ENCODE data around the gene ASNSD1. TPM values are rescaled to one million over a fixed set of nuclear protein-coding genes. Genes with fewer than 3 reads are reported as not detected.

Gene ASNSD1
- total and polyA plus RNA-seq, 2 of the 8 experiments (the other 6 are each of a cell fraction or from before 2014, with no cell fraction given) = 14.1 to 44.8 TPM

- Histone ChIP-seq H3K56ac (replicated peaks; ENCODE audit: insufficient read length, low read depth, low read length) (no peak overlapping the region), H2BK120ac (replicated peaks; ENCODE audit: low read depth, low read length) (no peak overlapping the region), H3K4ac (replicated peaks; ENCODE audit: insufficient read length, low read depth, low read length) (no peak overlapping the region), H3K79me1 (ENCODE audit: low read depth, low read length) (no peaks in the 10 kb centered on the region), H3K23ac (ENCODE audit: insufficient read length) (no peak overlapping the region), H4K5ac (ENCODE audit: insufficient read length, low read depth, low read length) (no peak overlapping the region), H3K9me3 (ENCODE audit: insufficient read depth in 2 of 2, low read depth in 1 of 2, low read length in 1 of 2) (0 out of 4 replicates have a peak, but pooled peaks cover 0 to 2% of the 10 kb centered on the region in 2 experiments), H2AFZ (ENCODE audit: low read length) (no peak overlapping the region), H3K23me2 (ENCODE audit: low read depth, low read length) (peaks cover 4% of the 10 kb centered on the region), H3K79me2 (ENCODE audit: control insufficient read depth in 1 of 2, insufficient read depth in 2 of 2, low read length in 2 of 2) (no peaks in the 10 kb centered on the region), H3K36me3 (ENCODE audit: control insufficient read depth in 2 of 4, insufficient read depth in 4 of 4, low read length in 3 of 4) (peaks cover 0 to 2% (median 0%) of the 10 kb centered on the region in 4 experiments; a peak in 1 of 8 replicates), H4K20me1 (replicated peaks in 1 of 2; ENCODE audit: control insufficient read depth in 1 of 2, insufficient read depth in 2 of 2, low read length in 2 of 2) (no peaks in the 10 kb centered on the region), H3K4me2 (ENCODE audit: insufficient read depth in 1 of 2, low read depth in 2 of 2, low read length in 2 of 2) (no peak overlapping the region), H2BK15ac (ENCODE audit: low read length) (no peak overlapping the region), H3K27me3 (replicated peaks in 1 of 4; ENCODE audit: control insufficient read depth in 3 of 4, extremely low read depth in 1 of 4, insufficient read depth in 3 of 4, low read length in 3 of 4) (no peaks in the 10 kb centered on the region), H3K9ac (replicated peaks in 1 of 4; ENCODE audit: extremely low read depth in 1 of 4, low read depth in 3 of 4, low read length in 3 of 4) (no peak overlapping the region), H2AK5ac (ENCODE audit: low read depth, low read length) (no peak overlapping the region), H2BK12ac (ENCODE audit: low read depth, low read length) (no peak overlapping the region), H2BK5ac (ENCODE audit: low read depth, low read length) (no peak overlapping the region), H3K27ac (ENCODE audit: low read depth, low read length) (no peak overlapping the region), H2BK20ac (ENCODE audit: low read length) (no peak overlapping the region), H3K4me3 (ENCODE audit: extremely low read depth in 1 of 4, insufficient read depth in 2 of 4, low read depth in 3 of 4, low read length in 4 of 4) (no peak overlapping the region), H3K14ac (ENCODE audit: insufficient read length) (no peak overlapping the region), H3K4me1 (replicated peaks in 1 of 4; ENCODE audit: control insufficient read depth in 3 of 4, insufficient read depth in 4 of 4, low read length in 3 of 4) (no peaks in the 10 kb centered on the region; a peak in 2 of 7 replicates), H4K8ac (ENCODE audit: extremely low read depth, insufficient read depth, low read length) (no peak overlapping the region), H3K18ac (ENCODE audit: extremely low read depth, low read length) (no peak overlapping the region), H4K91ac (replicated peaks; ENCODE audit: insufficient read length, low read length) (no peak overlapping the region)
- no peak for FAIRE-seq
- CTCF ChIA-PET (ENCODE audit: partially characterized antibody) = interaction anchor here (1.1 kb wide), 1 partner anchor 23 kb away, joined by 3 read pairs; no protein-coding TSS in a partner anchor
- POLR2A ChIA-PET (ENCODE audit: partially characterized antibody) = no interaction called here
- no peak for DNase-seq (ENCODE audit: low read depth in 1 of 2, low spot score in 2 of 2)
- TF ChIP-seq KDM5A (IDR thresholded peaks at IDR 0.05; ENCODE audit: low read length) (no peak), GABPA (IDR thresholded peaks at IDR 0.05; ENCODE audit: borderline replicate concordance, insufficient read depth, low read length) (no peak), EGR1 (IDR thresholded peaks at IDR 0.05; ENCODE audit: borderline replicate concordance, low read depth, low read length) (no peak), CBX8 (IDR thresholded peaks at IDR 0.05; ENCODE audit: borderline replicate concordance, low read depth, low read length) (no peak), USF2 (IDR thresholded peaks at IDR 0.05; ENCODE audit: low read length) (no peak), ZNF274 (IDR thresholded peaks at IDR 0.05; ENCODE audit: borderline replicate concordance, extremely low read depth, low read length) (no peak), CHD2 (IDR thresholded peaks at IDR 0.05; ENCODE audit: low read length) (no peak), SIX5 (IDR thresholded peaks at IDR 0.05; ENCODE audit: low read depth, low read length) (no peak), PHF8 (conservative IDR thresholded peaks at IDR 0.05; ENCODE audit: low read depth, low read length) (no peak), TBP (IDR thresholded peaks at IDR 0.05; ENCODE audit: low read depth, low read length) (no peak), TAF7 (optimal IDR thresholded peaks at IDR 0.05; ENCODE audit: borderline replicate concordance, low read depth, low read length) (no peak), ATF3 (IDR thresholded peaks at IDR 0.05; ENCODE audit: insufficient read depth, low read depth, low read length) (no peak), HDAC2 (IDR thresholded peaks at IDR 0.05; ENCODE audit: borderline replicate concordance in 1 of 2, low read depth in 2 of 2, low read length in 2 of 2) (no peak)
Measured at GRCh38 chr2:189679226-189679625, 18.0 kb downstream of the ASNSD1 start.
